ENCODE results near the gene IL9. TPM values are rescaled to one million over a fixed set of nuclear protein-coding genes. Genes with fewer than 3 reads are reported as not detected.
"Not testable (repeated sequence)": the region's sequence is repeated elsewhere in the genome, so short reads cannot be mapped to it uniquely, and the experiment has no call there.

IL9 gene
- total and polyA plus RNA-seq, 11 donors, result not detected

DNA sequence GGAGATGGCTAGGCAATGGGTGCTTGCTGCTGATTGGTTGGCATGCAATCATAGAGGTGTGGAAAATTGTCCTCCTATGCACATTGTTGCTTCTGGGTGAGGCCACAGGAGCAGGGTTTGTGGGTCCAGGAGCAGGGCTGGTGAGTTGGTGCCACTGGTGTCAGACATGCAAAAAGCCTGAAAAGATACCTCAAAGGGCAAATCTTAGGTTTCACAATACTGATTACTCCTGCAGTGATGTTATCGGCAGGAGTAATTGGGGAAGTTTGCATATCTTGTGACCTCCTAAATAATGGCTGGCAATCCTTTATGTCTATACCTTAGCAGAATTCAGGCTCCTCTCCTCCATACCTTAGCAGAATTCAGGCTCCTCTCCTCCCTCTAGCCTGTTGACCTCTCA, 36.0 kb downstream of the IL9 start:
- Histone ChIP-seq H3K4me1 (peaks cover 0 to 5% (median 0%) of the 10 kb centered on the region in 12 donors), H3K27me3 (no peaks in the 10 kb centered on the region), H3K4me3 (no peak overlapping the region), H3K9me3 (peaks cover 0 to 3% (median 0%) of the 10 kb centered on the region in 12 donors), H3K36me3 (no peaks in the 10 kb centered on the region), H3K27ac (no peak overlapping the region)
- TF ChIP-seq, protein P1, sequence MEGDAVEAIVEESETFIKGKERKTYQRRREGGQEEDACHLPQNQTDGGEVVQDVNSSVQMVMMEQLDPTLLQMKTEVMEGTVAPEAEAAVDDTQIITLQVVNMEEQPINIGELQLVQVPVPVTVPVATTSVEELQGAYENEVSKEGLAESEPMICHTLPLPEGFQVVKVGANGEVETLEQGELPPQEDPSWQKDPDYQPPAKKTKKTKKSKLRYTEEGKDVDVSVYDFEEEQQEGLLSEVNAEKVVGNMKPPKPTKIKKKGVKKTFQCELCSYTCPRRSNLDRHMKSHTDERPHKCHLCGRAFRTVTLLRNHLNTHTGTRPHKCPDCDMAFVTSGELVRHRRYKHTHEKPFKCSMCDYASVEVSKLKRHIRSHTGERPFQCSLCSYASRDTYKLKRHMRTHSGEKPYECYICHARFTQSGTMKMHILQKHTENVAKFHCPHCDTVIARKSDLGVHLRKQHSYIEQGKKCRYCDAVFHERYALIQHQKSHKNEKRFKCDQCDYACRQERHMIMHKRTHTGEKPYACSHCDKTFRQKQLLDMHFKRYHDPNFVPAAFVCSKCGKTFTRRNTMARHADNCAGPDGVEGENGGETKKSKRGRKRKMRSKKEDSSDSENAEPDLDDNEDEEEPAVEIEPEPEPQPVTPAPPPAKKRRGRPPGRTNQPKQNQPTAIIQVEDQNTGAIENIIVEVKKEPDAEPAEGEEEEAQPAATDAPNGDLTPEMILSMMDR (IDR thresholded peaks at IDR 0.05), result no peak
- no peak for TF ChIP-seq POLR2A (IDR thresholded peaks at IDR 0.05)
- no peak for DNase-seq
- intact Hi-C loops (cut with DNase I), result no loop called here
- no peak for ATAC-seq
- WGBS, 4 donors, result 50 to 62% (median 53%) methylated on average over 1 of the region's 1 CpG

DNA sequence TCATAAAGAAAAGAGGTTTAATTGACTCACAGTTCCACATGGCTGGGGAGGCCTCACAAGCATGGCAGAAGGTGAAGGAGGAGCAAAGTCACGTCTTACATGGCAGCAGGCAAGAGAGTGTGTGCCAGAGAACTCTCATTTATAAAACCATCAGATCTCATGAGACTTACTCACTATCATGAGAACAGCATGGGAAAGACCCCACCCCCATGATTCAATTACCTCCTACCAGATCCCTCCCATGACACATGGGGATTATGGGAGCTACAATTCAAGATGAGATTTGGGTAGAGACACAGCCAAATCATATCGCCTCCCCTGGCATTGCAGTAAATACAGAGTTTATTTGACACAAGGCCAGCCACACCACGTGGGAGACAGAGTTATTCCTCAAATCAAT, 36.5 kb downstream of the IL9 start:
- H3K4me1 ChIP-seq; intact Hi-C loops (cut with DNase I); ATAC-seq; H3K9me3 ChIP-seq; H3K36me3 ChIP-seq; DNase-seq; H3K27me3 ChIP-seq; H3K4me3 ChIP-seq; H3K27ac ChIP-seq: not testable (repeated sequence)
- 58 to 70% (median 65%) methylated on average over 3 of the region's 3 CpGs for WGBS, 4 donors

DNA sequence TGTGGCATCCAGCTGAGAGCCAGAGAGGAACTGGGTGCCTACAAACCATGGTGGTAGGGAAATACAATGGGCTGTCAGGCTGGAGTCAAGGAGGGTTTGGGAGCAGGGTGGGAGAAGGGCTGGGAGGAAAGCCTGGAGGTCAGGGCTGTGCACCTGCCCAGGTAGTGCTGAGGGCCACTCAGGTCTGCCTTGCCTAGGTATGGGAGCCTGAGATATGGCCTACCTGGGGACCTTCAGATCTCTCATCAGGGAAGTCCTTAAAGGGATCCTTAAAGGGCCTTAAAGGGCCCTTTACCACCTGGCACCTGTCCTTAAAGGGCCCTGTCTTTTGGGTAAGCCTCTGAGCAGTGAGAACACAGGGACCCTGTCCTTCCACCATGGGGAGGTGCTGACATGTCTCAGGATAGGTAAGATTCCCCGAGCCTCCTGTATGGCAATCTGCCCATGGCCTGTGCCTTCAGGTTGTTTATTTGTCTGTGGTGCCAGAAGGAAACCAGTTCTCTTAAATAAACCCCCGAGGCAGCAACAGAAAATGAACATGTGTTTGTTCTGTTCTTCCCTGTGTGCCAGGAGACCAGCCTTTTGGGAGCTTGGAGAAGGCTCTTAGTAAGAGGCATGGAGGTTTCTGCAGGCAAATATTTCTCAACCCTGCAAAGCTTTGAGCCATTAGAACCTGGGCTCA, 37.9 kb downstream of the IL9 start:
- intact Hi-C loops (cut with DNase I), result no loop called here
- no peaks in the 10 kb centered on the region for H3K27me3 ChIP-seq
- H3K36me3 ChIP-seq, result no peaks in the 10 kb centered on the region
- WGBS, 4 donors, result 69 to 74% (median 72%) methylated on average over 2 of the region's 2 CpGs
- H3K9me3 ChIP-seq, result peaks cover 0 to 7% (median 0%) of the 10 kb centered on the region in 12 donors
- ATAC-seq, result no peak
- no peak overlapping the region for H3K4me3 ChIP-seq
- peaks cover 0 to 5% (median 0%) of the 10 kb centered on the region in 12 donors for H3K4me1 ChIP-seq
- no peak for TF ChIP-seq POLR2A (IDR thresholded peaks at IDR 0.05)
- TF ChIP-seq, protein P1 (IDR thresholded peaks at IDR 0.05), result no peak
- no peak overlapping the region for H3K27ac ChIP-seq
- DNase-seq, result no peak

DNA sequence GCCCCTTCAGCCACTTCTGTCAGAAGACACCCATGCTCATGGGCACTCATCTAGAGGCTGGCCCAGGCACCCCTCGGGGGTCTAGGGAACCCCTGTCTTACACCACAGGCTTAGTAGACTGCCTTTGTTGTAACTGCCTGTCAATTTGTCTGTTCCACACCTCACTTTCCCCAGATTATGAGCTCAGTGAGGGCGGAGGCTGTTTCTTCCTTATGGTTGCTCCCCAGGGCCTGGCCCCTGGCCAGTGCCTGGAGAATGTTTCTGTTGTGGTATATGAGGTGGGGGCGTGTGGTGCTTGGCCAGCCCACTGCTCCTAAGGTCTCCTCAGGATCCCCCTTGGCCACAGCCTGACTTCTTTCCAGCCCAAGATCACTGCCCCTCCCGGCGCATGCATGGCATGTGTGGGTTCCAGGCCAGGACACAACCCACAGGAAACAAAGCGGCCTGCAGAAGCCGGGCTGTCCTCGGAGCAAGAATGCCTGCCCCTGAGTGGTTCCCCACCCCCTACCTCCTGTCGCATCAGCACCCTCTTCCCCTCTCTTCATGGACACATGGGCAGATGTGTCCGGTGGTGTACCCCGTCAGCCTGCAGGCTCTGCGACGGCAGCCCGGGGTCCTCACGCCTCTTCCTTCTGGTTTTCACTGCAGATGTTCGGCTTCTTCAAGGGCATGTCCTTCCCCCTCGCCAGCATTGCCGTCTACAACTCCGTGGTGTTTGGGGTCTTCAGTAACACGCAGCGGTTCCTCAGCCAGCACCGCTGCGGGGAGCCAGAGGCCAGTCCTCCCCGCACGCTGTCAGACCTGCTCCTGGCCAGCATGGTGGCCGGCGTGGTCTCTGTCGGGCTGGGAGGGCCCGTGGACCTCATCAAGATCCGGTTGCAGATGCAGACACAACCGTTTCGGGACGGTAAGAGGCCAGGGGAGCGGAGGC, 43.5 kb downstream of the IL9 start:
- no peak for TF ChIP-seq POLR2A (IDR thresholded peaks at IDR 0.05)
- TF ChIP-seq, protein P1 (IDR thresholded peaks at IDR 0.05), result no peak
- 80 to 89% (median 86%) methylated on average over 27 to 34 of the region's 34 CpGs for WGBS, 4 donors
- no peak for ATAC-seq

More for the DNA sequence above, 43.5 kb downstream of the IL9 start:
- Histone ChIP-seq H3K9me3 (peaks cover 0 to 7% (median 0%) of the 10 kb centered on the region in 12 donors), H3K27ac (no peak overlapping the region), H3K36me3 (no peaks in the 10 kb centered on the region), H3K27me3 (no peaks in the 10 kb centered on the region), H3K4me3 (no peak overlapping the region), H3K4me1 (no peaks in the 10 kb centered on the region)
- no peak for DNase-seq
- intact Hi-C loops (cut with DNase I), result no loop called here
